Breast epithelium (tissue), 4 donors: ENCODE results near the gene GLIPR1. TPM values are rescaled to one million over a fixed set of nuclear protein-coding genes. Genes with fewer than 3 reads are reported as not detected.
"Not testable (repeated sequence)": the region's sequence is repeated elsewhere in the genome, so short reads cannot be mapped to it uniquely, and the experiment has no call there.

ENCODE experiments used
- DNase-seq, 2 donors: peaks; one replicate each; pipeline ENCODE4 v3.0.0-alpha.2; 2019; ENCODE audit warnings: low spot score in 2 of 2
- H3K27ac ChIP-seq, 2 donors: fragments of 200-600 bp; sonication (generic) in 1 of 2; one replicate each; pipeline ENCODE4 v1.5.1; 2016 to 2019; ENCODE audit warnings: mild to moderate bottlenecking in 1 of 2
- H3K27me3 ChIP-seq, 2 donors: fragments of 200-600 bp; sonication (generic) in 1 of 2; one replicate each; pipeline versions ENCODE4 v1.5.1 to v1.6.0; 2017 to 2019; ENCODE audit warnings: control low read depth in 1 of 2, mild to moderate bottlenecking in 1 of 2
- H3K36me3 ChIP-seq: fragments of 200-600 bp; one replicate; pipeline ENCODE4 v1.5.1; 2019
- H3K4me1 ChIP-seq, 2 donors: fragments of 200-600 bp; sonication (generic); one replicate each; pipeline ENCODE4 v1.5.1; 2016 to 2019; ENCODE audit warnings: control low read depth in 1 of 2
- H3K4me3 ChIP-seq, 3 donors: fragments of 200-600 bp; sonication (generic); 1 replicate in 2 of 3; 2 replicates in 1 of 3; pipeline ENCODE4 v1.5.1; 2016 to 2019; ENCODE audit warnings: mild to moderate bottlenecking in 3 of 3, moderate library complexity in 2 of 3
- H3K9me3 ChIP-seq, 2 donors: fragments of 200-600 bp; sonication (generic) in 1 of 2; one replicate each; pipeline ENCODE4 v1.5.1; 2016 to 2019; ENCODE audit warnings: control low read depth in 1 of 2
- CTCF ChIP-seq, 3 donors: fragments of 450-650 bp; IDR thresholded peaks; one replicate each; pipeline ENCODE4 v1.5.1; 2016 to 2017; ENCODE audit warnings: antibody characterized with exemption in 3 of 3, mild to moderate bottlenecking in 3 of 3, moderate library complexity in 3 of 3
- POLR2A ChIP-seq: fragments of 450-650 bp; IDR thresholded peaks from one replicate; pipeline ENCODE4 v1.6.1; 2016; ENCODE audit warnings: antibody characterized with exemption, mild to moderate bottlenecking, moderate library complexity
- POLR2AphosphoS5 ChIP-seq, 3 donors: sonication (generic); formaldehyde crosslinking; IDR thresholded peaks; one replicate each; pipeline ENCODE4 v1.6.1; 2017; ENCODE audit warnings: antibody characterized with exemption in 3 of 3
- intact Hi-C: fragments of 100-400 bp; cut with DNase I; formaldehyde crosslinking; loops from one replicate; pipeline ENCODE4 v1.15.1; 2023; ENCODE audit warnings: low total_unique reads
- total RNA-seq, 3 donors: library from RNA; depleted of rRNA; stranded (reverse); fragments of >200 nt; gene quantifications; one replicate each; pipeline ENCODE4 v1.1.0, GENCODE V29; 2016

GLIPR1 gene
- total RNA-seq, 3 donors from 2014 or later: 12.1 to 23.0 (median 17.0) TPM

DNA sequence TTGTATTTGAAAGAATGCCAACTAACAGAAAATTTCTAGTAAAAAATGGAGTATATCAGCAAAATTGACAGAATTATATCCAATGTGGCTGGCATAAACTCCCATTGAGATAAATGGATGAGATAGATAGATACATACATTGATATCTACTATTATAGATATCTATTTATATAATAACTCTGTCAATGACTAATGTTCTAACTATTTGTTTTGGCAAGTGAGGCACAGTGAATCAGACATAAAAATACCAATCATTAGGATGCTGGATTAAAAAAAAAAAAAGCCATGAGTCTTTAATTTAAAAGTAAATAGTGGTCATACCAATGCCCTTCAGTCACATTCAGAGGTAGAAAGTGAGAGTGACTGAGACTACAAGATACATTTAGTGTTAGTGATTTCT, 33.7 kb upstream of the GLIPR1 start:
- intact Hi-C loops: no loop called here

DNA sequence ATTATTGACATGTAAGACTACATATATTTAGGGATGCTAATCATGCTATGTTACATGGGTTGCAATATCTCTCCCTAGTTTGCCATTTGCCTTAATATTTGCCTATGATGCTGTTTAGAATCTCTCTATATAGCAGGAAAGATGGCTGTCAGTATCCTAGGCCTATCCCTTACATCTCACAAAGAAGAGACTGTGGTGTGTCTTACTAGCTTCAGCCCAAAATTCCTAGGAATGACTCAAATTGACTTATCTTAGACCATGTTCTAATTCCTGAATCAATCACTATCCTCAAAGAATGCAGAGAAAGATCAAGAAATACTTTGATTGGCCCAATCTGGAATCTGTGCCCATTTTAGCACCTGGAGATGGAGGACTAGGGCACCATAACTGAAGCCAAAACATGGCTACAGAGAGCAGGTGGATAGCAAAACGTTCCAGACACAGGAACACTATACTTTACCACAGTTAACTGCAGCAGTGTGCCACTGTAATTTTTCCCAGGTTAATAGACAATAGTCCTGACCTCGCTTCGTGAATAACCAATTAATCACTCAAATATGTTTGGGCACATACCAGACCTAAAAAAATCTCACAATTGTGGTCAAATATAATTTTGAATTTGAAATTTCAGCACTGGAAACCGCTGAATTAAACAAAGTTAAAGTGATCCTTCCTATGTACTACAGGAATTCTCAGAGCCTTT, 32.7 kb upstream of the GLIPR1 start:
- intact Hi-C loops: no loop called here

More for the DNA sequence above, 33.7 kb upstream of the GLIPR1 start:
- TF ChIP-seq POLR2A: no peak
- TF ChIP-seq CTCF (IDR thresholded peaks at IDR 0.05): no peak
- TF ChIP-seq POLR2AphosphoS5 (IDR thresholded peaks at IDR 0.05): no peak
- no peak overlapping the region for H3K27ac ChIP-seq
- no peaks in the 10 kb centered on the region for H3K36me3 ChIP-seq
- no peak for DNase-seq
- no peaks in the 10 kb centered on the region for H3K27me3 ChIP-seq
- peaks cover 0 to under 1% of the 10 kb centered on the region in 2 donors for H3K9me3 ChIP-seq
- no peaks in the 10 kb centered on the region for H3K4me1 ChIP-seq
- no peak overlapping the region for H3K4me3 ChIP-seq

GRCh38 chr12:75452675-75453330, 27.8 kb upstream of the GLIPR1 start:
- Histone ChIP-seq H3K4me1 (no peaks in the 10 kb centered on the region), H3K27me3 (no peaks in the 10 kb centered on the region), H3K36me3 (no peaks in the 10 kb centered on the region), H3K4me3 (no peak overlapping the region), H3K9me3 (peaks cover 0 to 4% of the 10 kb centered on the region in 2 donors), H3K27ac (no peak overlapping the region)
- intact Hi-C loops: no loop called here
- no peak for DNase-seq
- TF ChIP-seq POLR2A (no peak), CTCF (IDR thresholded peaks at IDR 0.05) (no peak), POLR2AphosphoS5 (IDR thresholded peaks at IDR 0.05) (no peak)

More for the DNA sequence above, 32.7 kb upstream of the GLIPR1 start:
- H3K9me3 ChIP-seq: no peaks in the 10 kb centered on the region
- H3K4me1 ChIP-seq: no peaks in the 10 kb centered on the region
- no peaks in the 10 kb centered on the region for H3K36me3 ChIP-seq
- DNase-seq: no peak
- TF ChIP-seq POLR2A (no peak), POLR2AphosphoS5 (IDR thresholded peaks at IDR 0.05) (no peak), CTCF (IDR thresholded peaks at IDR 0.05) (no peak)
- H3K27ac ChIP-seq: no peak overlapping the region
- H3K27me3 ChIP-seq: no peaks in the 10 kb centered on the region
- no peak overlapping the region for H3K4me3 ChIP-seq

GRCh38 chr12:75455839-75456238, 24.7 kb upstream of the GLIPR1 start:
- Histone ChIP-seq H3K27me3 (no peaks in the 10 kb centered on the region), H3K4me1 (no peaks in the 10 kb centered on the region), H3K9me3 (peaks cover 0 to 12% of the 10 kb centered on the region in 2 donors), H3K27ac (no peak overlapping the region), H3K36me3 (no peaks in the 10 kb centered on the region), H3K4me3 (no peak overlapping the region)
- TF ChIP-seq POLR2A (no peak), POLR2AphosphoS5 (IDR thresholded peaks at IDR 0.05) (no peak), CTCF (IDR thresholded peaks at IDR 0.05) (no peak)
- DNase-seq: no peak
- intact Hi-C loops: no loop called here

GRCh38 chr12:75457191-75457590, 23.4 kb upstream of the GLIPR1 start:
- Histone ChIP-seq H3K27me3 (no peaks in the 10 kb centered on the region), H3K27ac (no peak overlapping the region), H3K9me3 (peaks cover 0 to 12% of the 10 kb centered on the region in 2 donors), H3K4me3 (no peak overlapping the region), H3K36me3 (no peaks in the 10 kb centered on the region), H3K4me1 (no peaks in the 10 kb centered on the region)
- TF ChIP-seq POLR2AphosphoS5 (IDR thresholded peaks at IDR 0.05) (no peak), CTCF (IDR thresholded peaks at IDR 0.05) (no peak), POLR2A (no peak)
- DNase-seq: no peak
- intact Hi-C loops: no loop called here

DNA sequence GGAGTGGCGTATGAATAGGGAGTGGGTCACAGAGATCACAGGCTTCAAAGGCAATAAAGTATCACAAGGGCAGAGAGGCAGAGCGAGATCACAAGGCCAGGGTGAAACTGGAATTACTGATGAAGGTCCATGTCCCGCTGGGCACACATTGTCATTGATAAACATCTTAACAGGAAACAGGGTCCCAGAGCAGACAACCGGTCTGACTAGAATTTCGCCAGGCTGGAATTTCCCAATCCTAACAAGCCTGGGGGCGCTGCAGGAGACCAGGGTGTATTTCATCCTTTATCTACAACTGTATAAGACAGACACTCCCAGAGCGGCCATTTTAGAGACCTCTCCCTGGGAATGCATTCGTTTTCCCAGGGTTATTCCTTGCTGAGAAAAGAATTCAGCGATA, 22.7 kb upstream of the GLIPR1 start:
- H3K27ac ChIP-seq, H3K4me3 ChIP-seq, H3K27me3 ChIP-seq, H3K4me1 ChIP-seq, DNase-seq, intact Hi-C loops, H3K36me3 ChIP-seq: not testable (repeated sequence)
- H3K9me3 ChIP-seq: peaks cover 0 to 12% of the 10 kb centered on the region in 2 donors
